Effector memory CD4-positive, alpha-beta T cell (primary cell): ENCODE data around the gene RCOR2.
A peak's percentile ranks its signal among the peaks of the same experiment; 100 is the strongest.

Experiments
- DNase-seq, 3 donors: peaks; one replicate each; pipeline ENCODE4 v3.0.0-alpha.2; 2020
- H3K27ac ChIP-seq: 2 replicates; pipeline ENCODE4 v1.7.0; 2013; ENCODE audit warnings: mild to moderate bottlenecking, low read length, moderate library complexity; ENCODE audit not compliant: insufficient read depth, poor library complexity, severe bottlenecking
- H3K27me3 ChIP-seq: replicated peaks from 2 replicates; pipeline ENCODE4 v1.7.0; 2013; ENCODE audit warnings: mild to moderate bottlenecking, low read length; ENCODE audit not compliant: insufficient read depth, control insufficient read depth, poor library complexity, severe bottlenecking
- H3K36me3 ChIP-seq: 2 replicates; pipeline ENCODE4 v1.7.0; 2013; ENCODE audit warnings: mild to moderate bottlenecking, low read length, moderate library complexity; ENCODE audit not compliant: control insufficient read depth, insufficient read depth
- H3K4me1 ChIP-seq: 2 replicates; pipeline ENCODE4 v1.7.0; 2013; ENCODE audit warnings: low read length, mild to moderate bottlenecking; ENCODE audit not compliant: control insufficient read depth, insufficient read depth, poor library complexity, severe bottlenecking
- H3K4me3 ChIP-seq: 2 replicates; pipeline ENCODE4 v1.7.0; 2013; ENCODE audit warnings: low read length, low read depth, mild to moderate bottlenecking; ENCODE audit not compliant: insufficient read depth, poor library complexity, severe bottlenecking
- H3K9me3 ChIP-seq: 2 replicates; pipeline ENCODE4 v1.7.0; 2013; ENCODE audit warnings: mild to moderate bottlenecking, low read length, moderate library complexity; ENCODE audit not compliant: control insufficient read depth

Gene RCOR2

DNA sequence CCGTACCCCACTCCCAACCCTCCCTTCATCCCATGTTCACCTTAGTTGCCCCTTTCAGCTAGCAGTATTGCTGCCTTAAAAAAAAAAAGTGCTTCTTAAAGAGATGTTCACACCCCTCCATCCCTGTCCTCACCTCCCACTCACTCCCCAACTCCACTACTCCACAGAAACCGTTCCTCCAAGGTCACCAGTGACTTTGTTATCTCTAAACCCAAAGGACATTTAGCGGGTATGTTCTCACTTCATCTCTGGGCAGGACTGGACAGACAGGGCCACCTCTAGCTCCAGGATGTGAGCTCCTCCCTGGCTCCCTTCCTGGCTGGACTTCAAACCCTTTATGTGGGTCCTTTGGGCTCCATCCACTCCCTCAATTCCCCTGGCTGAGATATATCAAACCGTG lies 6.4 kb upstream of the RCOR2 start:
- H3K4me3 ChIP-seq, result no peak overlapping the region
- H3K36me3 ChIP-seq, result no peaks in the 10 kb centered on the region
- H3K27ac ChIP-seq, result no peak overlapping the region
- no peaks in the 10 kb centered on the region for H3K9me3 ChIP-seq
- peaks cover 6% of the 10 kb centered on the region for H3K4me1 ChIP-seq
- no peak for DNase-seq
- no peaks in the 10 kb centered on the region for H3K27me3 ChIP-seq

- no peak overlapping the region for H3K27ac ChIP-seq
- H3K4me1 ChIP-seq, result peaks cover 12% of the 10 kb centered on the region
- H3K4me3 ChIP-seq, result no peak overlapping the region
- DNase-seq, result no peak
- no peaks in the 10 kb centered on the region for H3K27me3 ChIP-seq
- no peaks in the 10 kb centered on the region for H3K9me3 ChIP-seq
- no peaks in the 10 kb centered on the region for H3K36me3 ChIP-seq
Measured at GRCh38 chr11:63922673-63923192, 5.8 kb upstream of the RCOR2 start.

GRCh38 chr11:63920939-63921417 lies 4.0 kb upstream of the RCOR2 start:
- Histone ChIP-seq H3K9me3 (no peaks in the 10 kb centered on the region), H3K4me1 (peaks cover 25% of the 10 kb centered on the region), H3K36me3 (no peaks in the 10 kb centered on the region), H3K4me3 (no peak overlapping the region), H3K27me3 (no peaks in the 10 kb centered on the region), H3K27ac (no peak overlapping the region)
- no peak for DNase-seq

- Histone ChIP-seq H3K36me3 (no peaks in the 10 kb centered on the region), H3K4me1 (peaks cover 30% of the 10 kb centered on the region), H3K27ac (no peak overlapping the region), H3K9me3 (no peaks in the 10 kb centered on the region), H3K4me3 (no peak overlapping the region), H3K27me3 (no peaks in the 10 kb centered on the region)
- no peak for DNase-seq
Measured at GRCh38 chr11:63920126-63920938, 3.4 kb upstream of the RCOR2 start.

- DNase-seq, result no peak
- Histone ChIP-seq H3K9me3 (no peaks in the 10 kb centered on the region), H3K27me3 (no peaks in the 10 kb centered on the region), H3K4me1 (peaks cover 33% of the 10 kb centered on the region), H3K27ac (no peak overlapping the region), H3K36me3 (no peaks in the 10 kb centered on the region), H3K4me3 (no peak overlapping the region)
Measured at GRCh38 chr11:63919267-63920125, 2.5 kb upstream of the RCOR2 start.

GRCh38 chr11:63918507-63919191 lies 1.7 kb upstream of the RCOR2 start:
- H3K4me3 ChIP-seq, result no peak overlapping the region
- no peaks in the 10 kb centered on the region for H3K9me3 ChIP-seq
- no peak for DNase-seq
- no peaks in the 10 kb centered on the region for H3K36me3 ChIP-seq
- no peak overlapping the region for H3K27ac ChIP-seq
- peaks cover 33% of the 10 kb centered on the region for H3K4me1 ChIP-seq
- no peaks in the 10 kb centered on the region for H3K27me3 ChIP-seq

GRCh38 chr11:63917692-63918506 lies 935 bp upstream of the RCOR2 start:
- H3K27ac ChIP-seq, result no peak overlapping the region
- no peaks in the 10 kb centered on the region for H3K9me3 ChIP-seq
- no peak for DNase-seq
- H3K4me1 ChIP-seq, result peaks cover 33% of the 10 kb centered on the region
- no peaks in the 10 kb centered on the region for H3K36me3 ChIP-seq
- peak overlapping the region; percentile 51 for H3K4me3 ChIP-seq
- H3K27me3 ChIP-seq, result no peaks in the 10 kb centered on the region

DNA sequence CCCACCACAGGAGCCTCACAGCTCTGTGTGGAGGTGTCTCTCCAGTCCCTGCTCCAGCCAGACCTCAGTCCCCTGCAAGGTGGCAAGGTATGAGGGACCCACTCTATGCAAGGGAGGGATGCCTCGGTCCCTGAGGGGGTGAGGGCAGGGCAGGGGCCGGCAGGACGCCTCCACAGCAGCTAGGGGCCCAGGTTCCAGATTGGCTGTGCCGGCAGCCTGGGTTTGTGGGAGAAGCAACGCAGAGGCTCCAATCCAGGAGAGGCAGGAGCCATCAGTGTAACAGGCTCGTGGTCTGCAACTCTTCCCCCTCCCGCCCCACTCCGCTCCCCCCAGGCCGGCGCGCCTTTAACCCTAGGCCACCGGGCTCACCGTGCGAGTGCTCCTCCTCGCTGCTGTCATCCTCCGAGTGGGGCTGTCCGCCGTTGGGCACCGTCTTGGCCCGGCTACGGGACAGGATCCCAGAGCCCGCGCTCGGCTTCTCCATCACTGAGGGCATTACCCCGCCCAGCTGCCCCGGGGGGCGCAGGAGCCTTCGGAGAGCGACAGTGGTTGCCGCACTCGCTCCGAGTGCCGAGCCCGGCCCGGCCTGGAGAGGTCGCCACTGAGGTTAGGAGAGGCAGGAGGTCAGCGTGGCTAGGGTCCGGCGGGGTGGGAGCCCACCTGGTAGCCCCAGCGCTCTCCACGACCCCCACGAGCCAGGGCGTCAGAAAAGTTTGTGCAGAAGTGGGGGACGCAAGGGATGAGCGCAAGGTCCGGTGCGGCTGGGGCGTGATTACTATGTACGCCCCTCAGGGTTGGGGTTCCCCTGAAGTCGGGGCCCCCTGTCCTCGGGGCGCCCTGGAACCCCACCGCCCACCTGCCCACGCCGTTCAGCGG lies 765 bp downstream of the RCOR2 start:
- Histone ChIP-seq H3K27me3 (no peaks in the 10 kb centered on the region), H3K36me3 (no peaks in the 10 kb centered on the region), H3K27ac (no peak overlapping the region), H3K4me3 (peak overlapping the region; percentile 67), H3K4me1 (peaks cover 33% of the 10 kb centered on the region), H3K9me3 (no peaks in the 10 kb centered on the region)
- DNase-seq, result no peak
